Measurements from ENCODE around the gene SDC3. TPM values are rescaled to one million over a fixed set of nuclear protein-coding genes. Genes with fewer than 3 reads are reported as not detected.

The SDC3 gene
- total and polyA plus RNA-seq, 2 donors (not counting 1 experiment from before 2014, with no cell fraction given) = 13.7 to 32.9 TPM

- Histone ChIP-seq H3K9me3 (ENCODE audit: control insufficient read depth, insufficient read depth, low read depth, low read length) (no peaks in the 10 kb centered on the region), H3K4me2 (ENCODE audit: extremely low read depth, insufficient read depth, low read length) (no peak overlapping the region), H3K4me1 (ENCODE audit: control insufficient read depth, extremely low read depth, insufficient read depth, low read length) (peaks cover 16% of the 10 kb centered on the region), H3K27ac (ENCODE audit: insufficient read depth, low read length) (no peak overlapping the region), H3K27me3 (ENCODE audit: control insufficient read depth, insufficient read depth, low read length) (no peaks in the 10 kb centered on the region), H3K4me3 (replicated peaks in 1 of 4; ENCODE audit: control extremely low read depth in 1 of 4, insufficient read depth in 1 of 4, low read depth in 3 of 4, low read length in 4 of 4) (no peak overlapping the region), H2AFZ (ENCODE audit: low read length) (no peak overlapping the region), H3K79me2 (ENCODE audit: control insufficient read depth, insufficient read depth, low read length) (peaks cover 2% of the 10 kb centered on the region), H3K36me3 (ENCODE audit: control insufficient read depth, insufficient read depth, low read length) (no peaks in the 10 kb centered on the region), H3K9ac (ENCODE audit: insufficient read depth, low read length) (no peak overlapping the region), H4K20me1 (ENCODE audit: control insufficient read depth, extremely low read depth, insufficient read depth, low read length) (no peaks in the 10 kb centered on the region)
- TF ChIP-seq CTCF (conservative IDR thresholded peaks at IDR 0.05 in 1 of 2, IDR thresholded peaks at IDR 0.05 in 1 of 2; ENCODE audit: low read depth in 1 of 2, low read length in 2 of 2) (no peak), EZH2 (IDR thresholded peaks at IDR 0.05; ENCODE audit: low read length, missing control alignments) (no peak)
- DNase-seq (ENCODE audit: low read depth in 2 of 2) = peak in 1 of 2 donors; percentile 39
Measured at GRCh38 chr1:30885570-30886522, 22.7 kb downstream of the SDC3 start.

GRCh38 chr1:30884723-30885122 is 23.8 kb downstream of the SDC3 start:
- TF ChIP-seq CTCF (conservative IDR thresholded peaks at IDR 0.05 in 1 of 2, IDR thresholded peaks at IDR 0.05 in 1 of 2; ENCODE audit: low read depth in 1 of 2, low read length in 2 of 2) (no peak), EZH2 (IDR thresholded peaks at IDR 0.05; ENCODE audit: low read length, missing control alignments) (no peak)
- H4K20me1 ChIP-seq (ENCODE audit: control insufficient read depth, extremely low read depth, insufficient read depth, low read length) = no peaks in the 10 kb centered on the region
- peaks cover 2% of the 10 kb centered on the region for H3K79me2 ChIP-seq (ENCODE audit: control insufficient read depth, insufficient read depth, low read length)
- H3K36me3 ChIP-seq (ENCODE audit: control insufficient read depth, insufficient read depth, low read length) = no peaks in the 10 kb centered on the region
- no peak overlapping the region for H3K9ac ChIP-seq (ENCODE audit: insufficient read depth, low read length)
- no peak overlapping the region for H3K27ac ChIP-seq (ENCODE audit: insufficient read depth, low read length)
- H3K4me1 ChIP-seq (ENCODE audit: control insufficient read depth, extremely low read depth, insufficient read depth, low read length) = peaks cover 16% of the 10 kb centered on the region
- DNase-seq (ENCODE audit: low read depth in 2 of 2) = no peak
- H3K4me2 ChIP-seq (ENCODE audit: extremely low read depth, insufficient read depth, low read length) = no peak overlapping the region
- H3K4me3 ChIP-seq (replicated peaks in 1 of 4; ENCODE audit: control extremely low read depth in 1 of 4, insufficient read depth in 1 of 4, low read depth in 3 of 4, low read length in 4 of 4) = no peak overlapping the region
- H2AFZ ChIP-seq (ENCODE audit: low read length) = no peak overlapping the region
- no peaks in the 10 kb centered on the region for H3K9me3 ChIP-seq (ENCODE audit: control insufficient read depth, insufficient read depth, low read depth, low read length)
- H3K27me3 ChIP-seq (ENCODE audit: control insufficient read depth, insufficient read depth, low read length) = no peaks in the 10 kb centered on the region

- no peak overlapping the region for H3K4me2 ChIP-seq (ENCODE audit: extremely low read depth, insufficient read depth, low read length)
- no peak overlapping the region for H2AFZ ChIP-seq (ENCODE audit: low read length)
- H3K36me3 ChIP-seq (ENCODE audit: control insufficient read depth, insufficient read depth, low read length) = no peaks in the 10 kb centered on the region
- H3K27me3 ChIP-seq (ENCODE audit: control insufficient read depth, insufficient read depth, low read length) = no peaks in the 10 kb centered on the region
- H3K27ac ChIP-seq (ENCODE audit: insufficient read depth, low read length) = no peak overlapping the region
- H4K20me1 ChIP-seq (ENCODE audit: control insufficient read depth, extremely low read depth, insufficient read depth, low read length) = no peaks in the 10 kb centered on the region
- peak in 1 of 2 donors; percentile 32 for DNase-seq (ENCODE audit: low read depth in 2 of 2)
- no peak overlapping the region for H3K4me3 ChIP-seq (replicated peaks in 1 of 4; ENCODE audit: control extremely low read depth in 1 of 4, insufficient read depth in 1 of 4, low read depth in 3 of 4, low read length in 4 of 4)
- H3K9ac ChIP-seq (ENCODE audit: insufficient read depth, low read length) = no peak overlapping the region
- H3K9me3 ChIP-seq (ENCODE audit: control insufficient read depth, insufficient read depth, low read depth, low read length) = no peaks in the 10 kb centered on the region
- H3K4me1 ChIP-seq (ENCODE audit: control insufficient read depth, extremely low read depth, insufficient read depth, low read length) = peaks cover 9% of the 10 kb centered on the region
- TF ChIP-seq EZH2 (IDR thresholded peaks at IDR 0.05; ENCODE audit: low read length, missing control alignments) = no peak
- H3K79me2 ChIP-seq (ENCODE audit: control insufficient read depth, insufficient read depth, low read length) = no peaks in the 10 kb centered on the region
Measured at GRCh38 chr1:30883389-30884172, 25.0 kb downstream of the SDC3 start.

Data from fibroblast of lung (primary cell).